ENCODE measurements around the gene TMBIM6.

The TMBIM6 gene

DNA sequence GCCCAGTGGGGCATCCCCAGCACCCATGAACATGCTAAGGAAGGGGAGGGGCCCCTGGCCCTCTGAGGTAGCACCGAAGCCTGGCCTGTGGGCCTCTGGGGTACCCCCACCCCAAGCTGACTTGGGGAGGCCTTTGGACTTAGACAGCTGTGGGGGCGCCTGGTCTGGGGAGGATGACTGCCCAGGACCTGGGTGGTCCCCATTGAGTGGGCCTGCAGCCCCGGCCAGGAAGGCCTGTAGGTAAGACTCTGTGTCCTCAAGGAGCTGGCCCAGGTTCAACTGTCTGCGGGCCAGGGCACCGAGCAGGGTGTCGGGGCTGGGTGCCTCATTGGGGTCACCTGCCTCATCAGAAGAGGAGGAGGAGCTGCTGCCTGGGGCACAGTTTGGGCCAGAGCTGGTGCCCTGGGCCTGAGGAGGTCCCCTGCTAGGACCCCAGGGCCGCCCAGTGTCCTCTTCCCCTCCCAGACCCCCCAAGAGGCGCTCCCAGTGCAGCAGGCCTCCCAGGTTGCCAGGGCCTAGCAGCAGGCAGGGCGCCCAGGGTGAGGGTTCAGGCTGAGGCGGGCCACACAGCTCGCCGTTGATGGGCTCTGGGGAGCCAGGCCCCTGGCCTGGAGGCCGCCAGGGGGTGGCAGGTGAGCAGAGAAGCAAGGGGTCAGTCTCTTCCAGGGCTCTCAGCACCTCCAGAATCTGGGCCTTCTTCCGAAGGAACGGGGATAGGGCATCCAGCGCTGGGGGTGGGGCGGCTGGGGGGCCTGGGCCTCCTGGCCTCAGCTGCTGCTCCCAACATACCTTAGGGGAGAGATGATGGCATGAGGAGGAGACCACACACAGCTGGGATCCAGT is 55.5 kb downstream of the TMBIM6 start:
- DNase-seq (ENCODE audit: low spot score), result no peak

DNA sequence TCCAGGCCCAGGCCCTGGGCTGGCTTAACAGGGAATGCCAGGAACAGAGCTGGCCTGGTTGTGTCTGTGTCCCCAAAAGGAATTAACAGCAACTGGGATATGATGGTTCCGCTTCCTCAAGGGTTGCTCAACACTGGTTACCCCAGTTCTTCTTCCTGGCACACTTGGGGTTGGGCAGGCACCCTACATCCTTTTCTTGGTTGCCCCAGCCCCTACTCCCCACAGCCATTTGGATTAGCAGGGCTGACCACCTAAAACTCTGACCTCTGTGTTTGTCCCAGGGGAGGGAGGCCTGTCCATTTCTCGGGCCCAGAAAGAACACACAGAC is 56.1 kb downstream of the TMBIM6 start:
- no peak for DNase-seq (ENCODE audit: low spot score)

DNA sequence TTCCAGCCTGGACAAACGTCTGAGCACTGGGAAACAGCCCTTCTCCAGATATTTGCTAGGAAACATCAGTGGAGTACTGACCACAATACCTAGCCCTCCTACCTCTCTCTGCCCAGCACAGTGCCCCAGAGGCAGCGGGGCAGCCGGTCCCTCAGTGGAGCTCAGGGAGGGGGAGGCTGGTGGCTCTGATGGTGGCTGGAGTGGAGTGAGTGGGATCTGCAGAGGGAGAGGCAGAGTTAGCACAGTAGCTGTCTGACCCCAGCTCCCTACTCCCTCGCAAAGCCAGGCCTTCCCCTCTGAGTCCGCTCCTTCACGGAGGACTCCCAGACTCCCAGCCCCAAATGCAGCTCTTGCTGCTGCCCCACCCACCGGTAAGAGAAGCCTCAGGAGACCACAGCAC is 56.9 kb downstream of the TMBIM6 start:
- DNase-seq (ENCODE audit: low spot score), result no peak

DNA sequence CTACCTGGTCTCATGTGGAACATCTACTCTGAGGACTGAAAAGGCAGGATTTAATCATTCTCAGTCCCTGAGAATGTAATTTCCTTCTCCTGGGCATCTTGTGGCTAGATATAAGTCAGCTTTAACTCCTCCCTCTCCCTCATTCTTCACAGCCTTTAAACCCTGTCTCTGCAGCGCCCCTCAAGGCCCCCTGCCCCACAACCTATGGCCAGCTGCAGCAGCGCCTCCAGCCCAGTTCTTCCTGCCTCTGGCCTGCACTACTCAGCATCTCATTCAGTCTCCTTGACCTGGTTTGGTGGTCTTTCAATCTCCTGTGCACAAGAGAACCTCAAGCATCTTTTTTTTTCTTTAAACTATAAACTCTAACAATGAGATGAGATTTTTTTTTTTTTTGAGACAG is 57.6 kb downstream of the TMBIM6 start:
- DNase-seq (ENCODE audit: low spot score), result no peak

DNA sequence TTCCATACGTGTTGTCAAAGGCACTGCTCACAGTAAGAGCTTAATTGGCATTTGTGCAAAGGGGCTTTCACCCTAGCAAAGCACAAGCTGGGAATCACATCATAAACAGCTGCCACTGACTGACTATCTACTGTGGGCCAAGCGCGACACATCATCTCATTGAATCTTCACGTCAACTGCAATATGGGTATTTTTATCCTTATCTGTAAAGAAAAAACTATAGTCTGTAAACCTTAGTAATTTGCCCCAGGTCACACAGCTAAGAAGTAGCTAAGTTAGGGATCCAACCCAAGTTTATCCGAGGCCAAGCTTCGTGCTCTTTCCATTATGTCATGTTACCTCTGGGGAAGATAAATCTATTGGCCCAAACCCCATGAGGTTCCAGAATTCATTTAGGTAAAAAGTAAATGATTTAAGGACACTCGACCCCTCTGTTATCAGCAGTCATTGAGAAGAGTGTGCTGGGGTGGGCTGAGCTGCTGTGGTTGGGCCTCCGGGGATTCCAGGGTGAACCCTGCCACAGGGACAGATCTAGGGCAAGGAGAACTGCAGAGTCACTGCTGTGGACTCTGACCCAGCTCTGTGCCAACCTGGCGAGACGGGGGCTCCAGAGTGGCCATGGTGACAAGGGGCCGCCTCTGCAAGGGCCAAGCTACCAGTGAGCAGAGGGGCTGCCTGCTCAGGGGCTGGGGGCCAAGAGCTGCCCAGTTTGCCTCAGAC is 59.2 kb downstream of the TMBIM6 start:
- DNase-seq (ENCODE audit: low spot score), result no peak

DNA sequence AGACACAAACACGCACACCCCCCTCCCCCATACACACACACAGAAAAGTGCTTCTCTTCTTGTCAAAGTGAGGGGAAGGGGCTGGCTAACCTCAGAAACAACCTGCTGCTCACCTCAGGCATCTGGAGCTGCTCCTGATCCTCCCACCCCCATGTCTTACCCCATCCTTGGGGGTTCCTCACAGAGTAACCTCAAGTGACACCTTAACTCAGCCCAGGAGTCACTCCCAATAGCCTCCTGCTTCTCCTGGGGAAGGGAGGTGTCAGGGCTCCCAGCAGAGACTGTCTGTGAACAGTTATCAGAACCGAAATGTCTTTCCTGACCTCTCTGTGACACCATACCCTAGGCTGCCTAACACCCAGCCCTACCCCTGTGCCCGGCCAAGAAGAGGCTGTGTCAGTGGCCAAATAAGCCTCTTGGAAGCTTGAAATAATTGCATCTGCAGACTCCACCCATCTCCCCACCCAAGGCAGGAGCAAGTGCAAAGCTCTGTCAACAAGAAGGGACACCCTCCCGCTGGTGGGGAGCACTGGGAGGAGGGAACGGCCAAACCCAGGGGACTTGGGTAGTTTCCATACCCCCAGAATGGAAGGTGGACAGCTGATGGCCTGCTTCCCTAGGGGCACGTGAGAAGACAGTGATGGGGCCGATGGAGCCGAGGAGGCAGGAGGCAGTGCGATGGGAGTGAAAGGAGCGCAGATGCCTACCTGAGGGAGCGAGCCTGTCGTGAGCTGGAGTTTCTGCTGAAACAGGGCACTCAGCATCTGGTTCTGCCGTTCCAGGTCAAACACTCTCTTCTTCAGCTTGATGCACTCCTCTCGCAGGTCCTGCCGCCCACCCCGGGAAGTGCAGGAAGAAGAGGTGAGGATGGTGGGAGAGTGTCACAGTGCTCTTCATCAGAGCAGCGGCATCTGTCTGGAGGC is 60.0 kb downstream of the TMBIM6 start:
- DNase-seq (ENCODE audit: low spot score), result no peak

DNA sequence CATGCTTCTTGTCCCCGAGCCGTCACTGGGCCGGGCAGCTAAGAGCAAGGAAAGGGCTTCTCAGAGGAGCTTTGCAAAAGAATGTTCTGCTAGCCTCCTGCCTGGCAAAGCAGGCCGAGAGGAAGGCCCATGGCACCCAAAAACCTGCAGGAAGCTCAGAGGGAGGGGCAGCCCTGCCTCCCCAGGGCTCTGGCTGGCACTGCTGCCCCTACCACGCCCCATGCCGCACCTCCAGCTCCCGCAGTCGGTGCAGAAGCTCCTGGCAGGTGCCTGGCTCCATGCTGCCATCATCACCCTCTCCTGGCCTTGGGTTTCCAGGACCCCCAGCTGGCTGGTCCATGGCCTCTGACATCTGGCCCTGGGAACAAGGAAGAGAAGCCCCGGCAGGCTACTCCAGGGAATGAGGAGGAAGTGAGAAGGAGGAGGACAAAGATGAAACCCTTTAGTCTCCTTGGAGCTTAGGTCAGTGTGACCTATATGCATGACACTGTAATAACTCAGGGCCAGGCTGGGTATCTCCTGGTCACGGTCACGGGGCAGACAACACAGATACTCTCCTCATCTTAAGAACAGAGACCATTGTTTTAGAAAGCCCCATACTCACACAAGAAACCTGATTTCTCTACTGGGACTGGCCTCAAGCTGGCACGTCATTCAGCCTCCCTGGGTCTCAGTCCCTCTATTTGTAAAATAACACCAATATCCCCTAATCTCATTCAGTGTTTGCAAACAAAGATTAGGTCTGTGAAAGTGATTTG is 62.5 kb downstream of the TMBIM6 start:
- DNase-seq (ENCODE audit: low spot score), result no peak

DNA sequence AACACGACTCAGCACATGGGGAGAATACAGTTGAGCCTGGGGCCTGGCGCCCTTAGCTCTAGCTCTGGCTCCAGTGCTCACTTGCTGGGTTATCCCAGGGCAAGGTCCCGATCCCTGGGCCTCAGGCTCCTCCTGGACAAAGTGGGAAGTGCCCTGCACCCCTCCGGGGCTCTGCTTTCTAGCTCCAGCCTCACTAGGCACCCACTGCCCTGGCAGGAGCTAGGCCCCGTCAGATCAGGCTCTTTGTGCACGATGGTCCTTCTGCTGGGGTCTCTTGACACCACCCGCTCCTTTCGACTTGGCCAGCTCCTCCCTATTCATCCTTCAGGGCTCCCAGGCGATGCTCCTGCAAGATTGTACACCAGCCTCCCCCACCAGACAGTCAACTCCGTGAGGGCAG is 63.5 kb downstream of the TMBIM6 start:
- no peak for DNase-seq (ENCODE audit: low spot score)

DNA sequence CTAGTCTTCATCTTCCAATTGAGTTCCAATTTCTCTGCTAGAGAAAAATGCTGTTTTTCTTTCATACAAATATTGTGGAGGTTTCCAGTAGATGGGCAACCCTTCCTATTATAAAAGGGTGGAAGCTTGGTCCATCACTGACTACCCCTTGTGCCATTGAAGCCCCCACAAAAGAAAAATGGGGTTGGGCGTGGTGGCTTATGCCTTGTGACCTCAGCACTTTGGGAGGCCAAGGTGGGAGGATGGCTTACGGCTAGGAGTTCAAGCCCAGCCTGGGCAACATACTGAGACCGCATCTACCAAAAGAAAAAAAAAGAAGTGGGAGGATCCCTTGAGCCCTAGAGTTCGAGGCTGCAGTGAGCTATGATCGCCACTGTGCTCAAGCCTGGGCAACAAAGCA is 64.1 kb downstream of the TMBIM6 start:
- no peak for DNase-seq (ENCODE audit: low spot score)

DNA sequence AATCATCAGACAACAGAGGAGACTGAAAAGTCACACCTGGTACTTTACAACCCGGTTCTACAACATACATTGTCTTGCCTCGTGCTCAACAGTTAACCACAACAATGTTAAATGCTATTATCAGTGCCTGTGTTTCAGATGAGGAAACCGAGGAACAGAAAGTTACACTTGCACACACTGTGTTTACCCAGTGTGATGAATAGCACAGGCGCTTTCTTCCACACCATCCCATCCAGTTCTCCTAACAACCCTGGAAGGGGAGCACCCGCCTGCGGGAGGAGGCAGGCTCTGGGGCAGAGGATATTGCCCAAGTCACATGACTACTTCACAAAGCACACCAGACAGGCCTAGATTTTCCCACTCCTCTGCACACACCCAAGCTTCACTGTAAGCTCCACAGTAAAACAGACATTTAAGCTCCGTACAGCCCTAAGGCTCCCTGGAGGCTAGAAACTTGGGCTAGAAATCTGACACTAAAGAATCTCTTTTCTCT is 65.0 kb downstream of the TMBIM6 start:
- no peak for DNase-seq (ENCODE audit: low spot score)

DNA sequence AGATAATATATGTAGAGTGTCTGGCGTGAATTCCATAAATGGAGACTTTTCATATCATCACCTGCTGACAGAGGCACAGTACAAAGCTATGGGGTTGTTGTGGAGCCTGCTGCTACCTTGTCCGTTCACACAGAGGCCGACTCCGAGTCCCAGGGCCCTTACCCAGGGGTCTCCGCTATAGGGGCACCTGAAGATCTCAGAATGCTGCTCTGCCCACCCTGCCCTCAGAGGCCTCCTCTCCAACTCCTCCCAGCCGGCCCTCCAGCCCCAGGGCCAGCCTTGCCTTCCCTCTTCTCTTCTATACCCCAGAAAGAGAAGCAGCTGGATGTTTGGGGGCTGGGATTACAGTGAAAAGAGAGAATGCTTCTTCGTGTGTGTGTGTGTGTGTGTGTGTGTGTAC is 65.5 kb downstream of the TMBIM6 start:
- DNase-seq (ENCODE audit: low spot score), result no peak

DNA sequence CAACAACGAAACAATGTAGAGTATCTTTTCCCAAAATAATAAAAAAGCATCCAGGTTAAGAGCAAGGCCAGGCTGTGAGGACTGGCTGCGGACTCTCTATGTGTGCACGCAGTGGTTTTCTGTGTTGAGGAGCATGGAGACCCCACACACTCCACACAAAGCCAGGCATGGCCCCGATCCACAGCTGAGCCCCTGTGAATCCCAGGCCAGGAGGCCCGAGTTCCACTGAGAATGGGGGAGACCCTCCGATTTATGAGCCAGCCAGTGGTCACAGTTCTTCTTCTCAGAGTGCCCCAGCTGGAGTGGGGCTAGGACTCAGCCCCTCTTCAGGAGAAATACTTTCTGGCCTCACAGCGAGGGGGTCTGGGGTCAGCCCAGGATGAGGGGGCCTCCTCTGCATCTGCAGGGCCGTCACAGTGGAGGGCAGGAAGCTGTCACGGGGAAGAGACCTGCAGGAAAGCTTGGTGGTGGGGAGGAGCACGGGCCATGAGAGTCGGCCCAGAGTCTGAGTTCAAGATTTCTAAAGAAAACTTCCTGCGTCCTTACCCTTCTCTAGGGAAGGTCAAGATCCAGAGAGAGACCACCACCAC is 66.7 kb downstream of the TMBIM6 start:
- no peak for DNase-seq (ENCODE audit: low spot score)

DNA sequence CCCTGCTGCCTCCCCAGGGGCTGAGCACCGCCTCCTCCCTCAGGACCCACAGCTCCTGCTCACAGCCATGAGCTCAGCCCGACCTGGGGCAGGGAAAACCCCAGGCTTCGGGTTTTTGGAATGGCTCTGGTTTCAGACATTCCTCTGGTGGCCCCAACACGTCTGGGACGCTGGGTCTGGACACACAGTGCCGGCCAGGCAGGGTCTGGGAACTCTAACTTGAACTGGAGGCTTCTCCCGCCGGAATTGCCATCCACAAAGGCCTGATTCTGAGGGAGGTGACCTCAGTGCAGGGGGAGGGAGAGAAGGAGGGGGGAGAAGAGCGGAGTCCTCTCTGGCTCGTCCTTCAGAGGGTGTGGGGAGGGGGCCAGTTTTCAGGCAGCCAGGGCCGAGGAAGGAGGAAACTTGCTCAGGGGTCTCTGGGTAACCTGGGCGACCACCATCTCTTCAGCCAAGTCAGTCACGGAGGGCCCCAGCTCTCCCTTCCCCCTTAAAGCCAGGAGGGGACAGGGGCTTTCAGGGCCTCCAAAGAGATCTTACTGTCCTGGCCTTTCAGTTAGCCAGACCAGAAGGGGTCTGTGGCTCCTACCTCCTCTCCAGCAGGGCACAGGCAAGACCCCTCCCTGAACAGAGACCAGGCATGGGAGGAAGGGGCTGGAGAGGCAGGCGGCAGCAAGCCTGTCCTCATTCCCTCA is 67.5 kb downstream of the TMBIM6 start:
- DNase-seq (ENCODE audit: low spot score), result no peak

DNA sequence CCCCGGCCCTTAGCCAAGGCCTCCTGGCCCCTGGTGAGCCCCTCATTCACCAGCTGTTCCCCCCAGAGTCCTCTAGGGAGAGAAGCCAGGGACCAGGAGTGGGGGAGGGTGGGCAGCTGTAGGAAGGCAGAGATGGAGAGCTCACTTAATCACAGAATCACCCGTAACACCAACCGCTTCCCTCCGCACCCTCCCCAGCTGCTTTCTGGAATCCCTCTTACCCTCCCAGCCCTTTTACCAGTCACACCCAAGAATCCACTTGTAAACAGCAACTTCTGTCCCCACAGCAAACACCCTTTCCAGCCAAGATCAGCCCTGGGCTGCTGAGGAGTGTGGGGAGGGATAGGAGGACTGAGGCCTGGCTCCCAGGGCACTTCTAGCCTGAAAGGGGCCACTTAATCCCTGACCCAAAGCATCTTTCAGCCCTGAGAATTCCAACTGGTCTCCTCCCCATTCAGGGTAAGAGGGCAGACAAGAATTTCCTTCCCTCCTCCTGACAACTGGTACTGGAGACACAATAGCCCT is 68.1 kb downstream of the TMBIM6 start:
- DNase-seq (ENCODE audit: low spot score), result no peak

DNA sequence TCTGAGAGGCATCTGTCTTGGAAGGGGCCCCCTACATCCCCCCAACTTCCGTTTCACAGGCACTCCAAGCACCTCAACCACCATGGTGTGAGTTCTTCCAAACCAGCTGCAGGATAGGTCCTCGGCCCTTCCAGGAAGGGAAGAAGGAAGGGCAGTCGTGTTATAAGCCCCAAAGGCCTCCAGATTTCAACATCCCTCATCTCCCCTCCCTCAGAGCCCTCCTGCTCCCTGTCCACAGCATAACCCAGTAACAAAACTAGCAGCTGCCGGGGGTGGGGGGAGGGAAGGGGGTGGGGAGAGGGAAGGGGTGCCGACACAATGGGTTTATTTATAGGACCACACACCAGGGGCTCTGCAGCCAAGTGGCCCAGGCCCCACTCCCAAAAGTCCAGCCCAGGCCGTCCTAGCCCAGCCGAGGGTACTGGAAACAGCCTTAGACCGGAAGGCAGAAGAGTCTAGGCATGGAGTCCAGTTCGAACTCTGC is 68.6 kb downstream of the TMBIM6 start:
- DNase-seq (ENCODE audit: low spot score), result no peak

DNA sequence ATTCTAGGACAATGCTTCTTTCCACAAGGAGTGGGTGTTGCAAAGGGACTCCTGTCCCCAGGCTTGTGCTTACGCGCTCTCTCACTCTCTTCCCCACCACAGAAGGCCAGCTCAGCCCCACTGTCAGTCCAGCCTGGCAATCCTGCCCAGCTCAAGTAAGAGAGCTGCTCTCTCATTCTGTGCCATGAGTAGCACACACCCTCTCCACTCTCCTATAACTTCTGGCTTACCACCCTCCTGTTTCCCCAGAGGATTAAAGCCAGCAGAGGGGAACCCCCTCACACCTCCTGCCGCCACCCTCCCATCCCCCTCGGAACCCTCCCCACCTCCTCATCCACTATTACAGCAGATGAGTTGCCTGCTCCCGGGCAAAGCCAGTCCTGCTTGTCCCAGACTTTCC is 69.8 kb downstream of the TMBIM6 start:
- no peak for DNase-seq (ENCODE audit: low spot score)

DNA sequence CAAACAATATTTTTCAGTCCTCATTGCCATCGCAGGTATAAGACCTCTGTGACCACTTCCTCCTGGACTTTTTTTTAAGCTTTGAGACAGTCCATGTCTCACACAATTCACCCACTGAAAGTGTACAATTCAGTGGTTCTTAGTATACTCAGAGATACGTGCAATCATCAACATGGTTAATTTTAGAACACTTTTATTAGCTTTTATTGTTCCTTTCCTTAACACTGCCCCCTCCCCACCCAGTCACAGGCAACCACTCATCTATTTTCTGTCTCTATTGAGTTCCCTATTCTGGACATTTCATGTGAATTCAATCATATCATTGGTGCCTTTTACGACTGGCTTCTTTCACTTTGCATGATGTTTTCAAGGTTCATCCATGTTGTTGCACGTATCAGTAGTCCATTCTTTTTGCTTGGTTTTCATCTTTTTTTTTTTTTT is 70.6 kb downstream of the TMBIM6 start:
- DNase-seq (ENCODE audit: low spot score), result no peak

DNA sequence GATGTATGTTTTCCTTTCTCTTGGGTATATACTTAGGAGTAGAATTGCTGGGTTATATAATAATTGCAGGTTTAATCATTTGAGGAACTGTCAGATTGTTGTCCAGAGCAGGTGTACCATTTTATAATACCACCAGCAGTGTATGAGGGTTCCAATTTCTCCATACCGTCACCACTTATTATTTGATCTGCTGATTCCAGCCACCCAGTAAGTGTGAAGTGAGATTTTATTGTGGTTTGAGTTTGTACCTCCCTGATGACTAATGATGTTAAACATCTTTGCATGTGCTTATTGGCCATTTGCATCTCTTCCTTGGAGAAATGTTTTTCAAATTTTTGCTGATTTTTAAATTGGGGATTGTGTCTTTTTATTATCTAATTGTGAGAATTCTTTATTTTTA is 71.8 kb downstream of the TMBIM6 start:
- no peak for DNase-seq (ENCODE audit: low spot score)
